Panc1 (cell line): ENCODE data around the gene LRMDA.

Experiments used
- CTCF ChIP-seq: fragments of 450-650 bp; IDR thresholded peaks from 2 replicates; pipeline ENCODE4 v1.5.1; 2017; ENCODE audit warnings: mild to moderate bottlenecking
- POLR2AphosphoS5 ChIP-seq: IDR thresholded peaks from 2 replicates; pipeline ENCODE4 v1.6.1; 2012; ENCODE audit warnings: mild to moderate bottlenecking, low read depth, low read length, moderate library complexity

DNA sequence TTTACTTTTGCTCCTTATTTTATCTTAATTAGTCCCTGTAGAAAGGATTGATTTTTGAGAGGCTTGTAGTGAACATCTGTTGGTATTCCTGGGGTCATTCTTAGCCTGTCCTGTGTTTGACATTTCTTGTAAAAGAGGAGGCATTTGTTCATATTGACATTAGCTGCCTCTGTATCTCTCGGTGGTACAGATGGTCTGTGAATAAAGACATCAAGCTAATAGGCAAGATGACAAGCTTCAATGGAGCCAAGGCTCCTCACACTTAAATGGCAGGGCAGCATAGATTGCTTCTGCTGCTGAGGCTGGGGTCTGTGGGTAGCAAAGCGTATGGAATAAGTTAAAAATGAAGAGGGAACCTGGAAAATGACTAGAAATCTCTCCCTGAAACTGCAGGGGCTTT lies 687.6 kb downstream of the LRMDA start:
- TF ChIP-seq POLR2AphosphoS5 (no peak), CTCF (no peak)
